Activated CD8-positive, alpha-beta memory T cell treated with anti-CD3 and anti-CD28 coated beads for 4 hours (primary cell): Measurements from ENCODE around the gene SLC22A7.
"Not testable (repeated sequence)": the region's sequence is repeated elsewhere in the genome, so short reads cannot be mapped to it uniquely, and the experiment has no call there.

Source experiments
- DNase-seq, 2 donors: peaks; one replicate each; pipeline ENCODE4 v3.0.0-alpha.2; 2020; ENCODE audit warnings: low read depth in 2 of 2

SLC22A7 gene

DNA sequence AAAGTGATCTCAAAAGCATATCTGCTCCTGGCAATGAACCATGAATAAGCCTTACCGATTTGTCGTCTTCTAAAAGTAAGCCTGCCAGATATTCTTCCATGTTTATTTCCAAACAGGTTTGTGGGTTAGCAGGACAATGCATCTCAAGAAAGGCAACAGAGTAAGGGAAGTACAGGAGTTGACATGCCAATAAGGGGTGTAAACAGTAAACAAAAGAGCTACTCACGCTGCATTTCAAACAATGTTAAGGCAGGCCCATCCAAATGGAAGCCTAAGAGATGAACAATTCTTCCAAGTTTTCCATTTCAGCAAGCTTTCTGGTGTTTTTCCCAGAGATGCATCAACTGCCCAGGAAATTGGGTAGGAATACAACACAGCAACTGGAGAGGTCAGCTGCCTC, 38.3 kb downstream of the SLC22A7 start:
- DNase-seq: no peak

GRCh38 chr6:43338243-43338642, 40.2 kb downstream of the SLC22A7 start:
- DNase-seq: no peak

- no peak for DNase-seq
Measured at GRCh38 chr6:43339168-43339567, 41.1 kb downstream of the SLC22A7 start.

DNA sequence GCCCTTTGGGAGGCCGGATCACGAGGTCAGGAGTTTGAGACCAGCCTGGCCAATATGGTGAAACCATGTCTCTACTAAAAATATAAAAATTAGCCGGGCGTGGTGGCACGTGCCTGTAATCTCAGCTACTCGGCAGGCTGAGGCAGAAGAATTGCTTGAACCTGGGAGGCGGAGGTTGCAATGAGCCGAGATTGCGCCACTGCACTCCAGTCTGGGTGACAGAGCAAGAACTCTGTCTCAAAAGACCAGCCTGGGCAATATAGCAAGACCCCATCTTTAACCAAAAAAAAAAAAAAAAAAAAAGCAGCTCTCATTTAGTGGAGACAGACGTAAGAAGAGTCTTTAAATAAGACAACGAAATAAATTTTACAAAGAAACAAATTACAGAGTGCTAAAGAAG, 48.2 kb downstream of the SLC22A7 start:
- not testable (repeated sequence) for DNase-seq

DNA sequence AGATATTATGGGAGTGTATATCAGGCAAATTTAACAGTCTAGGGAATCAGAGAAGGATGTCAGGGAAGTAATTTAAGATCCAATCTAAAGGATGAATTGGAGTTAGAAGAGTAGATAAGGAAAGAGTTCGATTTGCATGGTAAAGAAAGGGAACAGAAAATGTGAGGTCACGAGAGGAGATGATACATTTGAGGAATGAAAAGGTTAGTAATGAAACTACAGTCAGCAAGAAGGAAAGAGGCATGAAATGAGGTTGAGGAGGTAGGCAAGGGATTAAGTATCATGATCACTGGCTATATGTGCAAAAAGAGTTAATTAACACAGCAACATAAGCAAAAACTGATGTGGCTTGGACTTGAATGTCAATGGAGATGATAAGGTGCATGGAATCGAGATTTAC, 49.0 kb downstream of the SLC22A7 start:
- DNase-seq: no peak

- no peak for DNase-seq
Measured at GRCh38 chr6:43347444-43347843, 49.4 kb downstream of the SLC22A7 start.

- not testable (repeated sequence) for DNase-seq
Measured at GRCh38 chr6:43351951-43352350, 53.9 kb downstream of the SLC22A7 start.
